ENCODE results near the gene TRNP1. TPM values are rescaled to one million over a fixed set of nuclear protein-coding genes. Genes with fewer than 3 reads are reported as not detected.

The TRNP1 gene
- total and polyA plus RNA-seq, 4 donors: 0.97 to 10.0 (median 2.4) TPM

- 47% methylated on average over 24 of the region's 24 CpGs for WGBS
- Histone ChIP-seq H3K9ac (ENCODE audit: low read depth in 1 of 2, low read length in 2 of 2) (no peak overlapping the region), H3K27ac (ENCODE audit: low read depth in 1 of 2, low read length in 2 of 2) (no peak overlapping the region)
Measured at GRCh38 chr1:27011976-27012563, 18.6 kb downstream of the TRNP1 start.

DNA sequence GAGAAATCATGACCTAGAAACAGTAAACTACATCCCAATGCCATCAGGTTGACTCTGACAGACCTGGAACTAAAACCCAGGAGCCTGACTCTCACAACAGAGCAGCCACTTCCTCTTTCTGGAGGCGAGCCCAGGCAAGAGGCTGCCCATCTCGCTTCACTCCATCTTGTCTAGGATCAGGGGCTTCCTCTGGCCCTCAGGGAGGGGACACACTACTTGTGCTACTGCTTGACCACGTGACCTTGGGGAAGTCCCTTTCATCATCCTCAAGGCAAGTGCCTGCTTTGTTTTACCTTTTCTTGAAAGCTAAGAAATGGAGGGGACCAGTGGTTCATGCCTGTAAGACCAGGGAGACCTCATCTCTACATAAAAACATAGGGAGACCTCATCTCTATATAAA lies 21.8 kb downstream of the TRNP1 start:
- Histone ChIP-seq H3K9me3 (ENCODE audit: control insufficient read depth in 4 of 4, low read length in 3 of 4) (no peaks in the 10 kb centered on the region), H3K4me1 (ENCODE audit: control insufficient read depth in 4 of 4, insufficient read depth in 4 of 4, low read length in 3 of 4) (peaks cover 0 to 13% (median 5%) of the 10 kb centered on the region in 4 donors), H3K36me3 (ENCODE audit: control insufficient read depth in 4 of 4, insufficient read depth in 3 of 4, low read depth in 1 of 4, low read length in 3 of 4) (no peaks in the 10 kb centered on the region), H3K9ac (ENCODE audit: low read depth in 1 of 2, low read length in 2 of 2) (no peak overlapping the region), H3K4me3 (ENCODE audit: low read depth in 1 of 3, low read length in 3 of 3) (no peak overlapping the region), H3K27me3 (ENCODE audit: control insufficient read depth in 4 of 4, insufficient read depth in 4 of 4, low read length in 3 of 4) (no peaks in the 10 kb centered on the region), H3K27ac (ENCODE audit: low read depth in 1 of 2, low read length in 2 of 2) (no peak overlapping the region)
- WGBS: 40% methylated on average over 3 of the region's 3 CpGs
- no peak for DNase-seq (ENCODE audit: low spot score)
- TF ChIP-seq RXRA (IDR thresholded peaks at IDR 0.05) (no peak), REST (IDR thresholded peaks at IDR 0.05) (no peak), SP1 (IDR thresholded peaks at IDR 0.05) (no peak), JUND (IDR thresholded peaks at IDR 0.05) (no peak), YY1 (IDR thresholded peaks at IDR 0.05) (no peak), HNF4G (IDR thresholded peaks at IDR 0.05) (no peak), HNF4A (conservative IDR thresholded peaks at IDR 0.05) (no peak), GABPA (IDR thresholded peaks at IDR 0.05 in 1 of 2, conservative IDR thresholded peaks at IDR 0.05 in 1 of 2) (no peak), EGR1 (IDR thresholded peaks at IDR 0.05; ENCODE audit: low read depth in 2 of 2) (no peak)
- TF ChIP-seq, protein P1, sequence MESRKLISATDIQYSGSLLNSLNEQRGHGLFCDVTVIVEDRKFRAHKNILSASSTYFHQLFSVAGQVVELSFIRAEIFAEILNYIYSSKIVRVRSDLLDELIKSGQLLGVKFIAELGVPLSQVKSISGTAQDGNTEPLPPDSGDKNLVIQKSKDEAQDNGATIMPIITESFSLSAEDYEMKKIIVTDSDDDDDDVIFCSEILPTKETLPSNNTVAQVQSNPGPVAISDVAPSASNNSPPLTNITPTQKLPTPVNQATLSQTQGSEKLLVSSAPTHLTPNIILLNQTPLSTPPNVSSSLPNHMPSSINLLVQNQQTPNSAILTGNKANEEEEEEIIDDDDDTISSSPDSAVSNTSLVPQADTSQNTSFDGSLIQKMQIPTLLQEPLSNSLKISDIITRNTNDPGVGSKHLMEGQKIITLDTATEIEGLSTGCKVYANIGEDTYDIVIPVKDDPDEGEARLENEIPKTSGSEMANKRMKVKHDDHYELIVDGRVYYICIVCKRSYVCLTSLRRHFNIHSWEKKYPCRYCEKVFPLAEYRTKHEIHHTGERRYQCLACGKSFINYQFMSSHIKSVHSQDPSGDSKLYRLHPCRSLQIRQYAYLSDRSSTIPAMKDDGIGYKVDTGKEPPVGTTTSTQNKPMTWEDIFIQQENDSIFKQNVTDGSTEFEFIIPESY (IDR thresholded peaks at IDR 0.05): no peak

More at GRCh38 chr1:27011976-27012563, 18.6 kb downstream of the TRNP1 start:
- Histone ChIP-seq H3K4me1 (ENCODE audit: control insufficient read depth in 4 of 4, insufficient read depth in 4 of 4, low read length in 3 of 4) (peaks cover 0 to 13% (median 5%) of the 10 kb centered on the region in 4 donors), H3K27me3 (ENCODE audit: control insufficient read depth in 4 of 4, insufficient read depth in 4 of 4, low read length in 3 of 4) (no peaks in the 10 kb centered on the region), H3K4me3 (ENCODE audit: low read depth in 1 of 3, low read length in 3 of 3) (no peak overlapping the region), H3K36me3 (ENCODE audit: control insufficient read depth in 4 of 4, insufficient read depth in 3 of 4, low read depth in 1 of 4, low read length in 3 of 4) (no peaks in the 10 kb centered on the region), H3K9me3 (ENCODE audit: control insufficient read depth in 4 of 4, low read length in 3 of 4) (no peaks in the 10 kb centered on the region)
- TF ChIP-seq TAF1 (conservative IDR thresholded peaks at IDR 0.05): no peak
- no peak for TF ChIP-seq REST (IDR thresholded peaks at IDR 0.05)
- TF ChIP-seq YY1 (IDR thresholded peaks at IDR 0.05): no peak
- TF ChIP-seq, protein P2, sequence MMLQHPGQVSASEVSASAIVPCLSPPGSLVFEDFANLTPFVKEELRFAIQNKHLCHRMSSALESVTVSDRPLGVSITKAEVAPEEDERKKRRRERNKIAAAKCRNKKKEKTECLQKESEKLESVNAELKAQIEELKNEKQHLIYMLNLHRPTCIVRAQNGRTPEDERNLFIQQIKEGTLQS (IDR thresholded peaks at IDR 0.05): no peak
- TF ChIP-seq HNF4A (conservative IDR thresholded peaks at IDR 0.05): no peak
- TF ChIP-seq NR2F2 (IDR thresholded peaks at IDR 0.05): no peak
- no peak for TF ChIP-seq MAX (IDR thresholded peaks at IDR 0.05)
- no peak for TF ChIP-seq SP1 (IDR thresholded peaks at IDR 0.05)
- TF ChIP-seq FOXA1 (IDR thresholded peaks at IDR 0.05): no peak
- TF ChIP-seq, protein P1 (IDR thresholded peaks at IDR 0.05): no peak
- no peak for DNase-seq (ENCODE audit: low spot score)
